H1 (cell line): ENCODE results near the gene ABI3BP. TPM values are rescaled to one million over a fixed set of nuclear protein-coding genes. Genes with fewer than 3 reads are reported as not detected.

Experiments
- CTCF ChIA-PET: fragments of 300-600 bp; sonication (Branson Sonifier 250); formaldehyde crosslinking; loops from one replicate; lab custom pipeline; 2021; ENCODE audit not compliant: partially characterized antibody; lab: Charles Lee
- POLR2A ChIA-PET: fragments of 300-600 bp; sonication (Branson Sonifier 250); formaldehyde crosslinking; loops from one replicate; lab custom pipeline; 2021; ENCODE audit warnings: inconsistent platforms; ENCODE audit not compliant: partially characterized antibody; lab: Charles Lee
- DNase-seq, 2 experiments: peaks; one replicate each; pipeline versions ENCODE4 v3.0.0 to v3.0.0-alpha.2; 2010 to 2022; ENCODE audit warnings: low spot score in 2 of 2, low read depth in 1 of 2, mixed read lengths in 1 of 2
- FAIRE-seq: peaks from 2 replicates; lab custom pipeline; 2011; peaks lifted over from hg19 to GRCh38; lab: Jason Lieb, UNC
- H2AFZ ChIP-seq: 2 replicates; pipeline ENCODE4 v1.8.1; 2012; ENCODE audit warnings: low read length, inconsistent platforms
- H2AK5ac ChIP-seq: 2 replicates; pipeline ENCODE4 v1.6.1; 2013; ENCODE audit warnings: low read depth, low read length
- H2BK120ac ChIP-seq: replicated peaks from 2 replicates; pipeline ENCODE3; 2013; ENCODE audit warnings: low read depth, low read length, inconsistent platforms
- H2BK12ac ChIP-seq: 2 replicates; pipeline ENCODE4 v1.6.1; 2013; ENCODE audit warnings: low read depth, low read length
- H2BK15ac ChIP-seq: 2 replicates; pipeline ENCODE4 v1.6.1; 2013; ENCODE audit warnings: low read length
- H2BK20ac ChIP-seq: 2 replicates; pipeline ENCODE4 v1.6.1; 2013; ENCODE audit warnings: low read length
- H2BK5ac ChIP-seq: 2 replicates; pipeline ENCODE4 v1.6.1; 2013; ENCODE audit warnings: low read depth, low read length
- H3K14ac ChIP-seq: 2 replicates; pipeline ENCODE4 v1.6.1; 2013; ENCODE audit warnings: inconsistent platforms; ENCODE audit not compliant: insufficient read length
- H3K18ac ChIP-seq: 2 replicates; pipeline ENCODE4 v1.6.1; 2013; ENCODE audit warnings: low read length; ENCODE audit errors: extremely low read depth
- H3K23ac ChIP-seq: 2 replicates; pipeline ENCODE4 v1.6.1; 2013; ENCODE audit warnings: inconsistent platforms; ENCODE audit not compliant: insufficient read length
- H3K23me2 ChIP-seq: 2 replicates; pipeline ENCODE4 v1.6.1; 2013; ENCODE audit warnings: low read depth, low read length
- H3K27ac ChIP-seq: 2 replicates; pipeline ENCODE4 v1.6.1; 2011; ENCODE audit warnings: low read depth, low read length, inconsistent platforms
- H3K27me3 ChIP-seq, 4 experiments: replicated peaks in 1 of 4; 1 replicate in 1 of 4; 2 replicates in 3 of 4; pipeline versions ENCODE4 v1.6.1 to v1.8.1; 2011 to 2013; ENCODE audit warnings: low read length in 3 of 4, mild to moderate bottlenecking in 3 of 4, inconsistent platforms in 2 of 4, mixed read lengths in 2 of 4, moderate library complexity in 1 of 4; ENCODE audit not compliant: control insufficient read depth in 3 of 4, insufficient read depth in 3 of 4; ENCODE audit errors: extremely low read depth in 1 of 4
- H3K36me3 ChIP-seq, 4 experiments: 2 replicates each; pipeline versions ENCODE4 v1.6.1 to v1.8.1; 2011 to 2013; ENCODE audit warnings: mild to moderate bottlenecking in 4 of 4, low read length in 3 of 4, moderate library complexity in 2 of 4, control low read depth in 1 of 4, inconsistent platforms in 1 of 4; ENCODE audit not compliant: insufficient read depth in 4 of 4, control insufficient read depth in 2 of 4
- H3K4ac ChIP-seq: replicated peaks from 2 replicates; pipeline ENCODE3; 2013; ENCODE audit warnings: low read length, low read depth, mixed read lengths, inconsistent platforms; ENCODE audit not compliant: insufficient read length
- H3K4me1 ChIP-seq, 4 experiments: replicated peaks in 1 of 4; 1 replicate in 1 of 4; 2 replicates in 3 of 4; pipeline versions ENCODE4 v1.6.1 to v1.8.1; 2011 to 2013; ENCODE audit warnings: low read length in 3 of 4, inconsistent platforms in 2 of 4, mixed read lengths in 1 of 4; ENCODE audit not compliant: insufficient read depth in 4 of 4, control insufficient read depth in 3 of 4
- H3K4me2 ChIP-seq, 2 experiments: 2 replicates each; pipeline versions ENCODE4 v1.6.1 to v1.8.1; 2011 to 2013; ENCODE audit warnings: low read depth in 2 of 2, low read length in 2 of 2, control low read depth in 1 of 2, inconsistent platforms in 1 of 2, mild to moderate bottlenecking in 1 of 2; ENCODE audit not compliant: insufficient read depth in 1 of 2
- H3K4me3 ChIP-seq, 4 experiments: fragments of 200-600, 300-600 bp in 1 of 4; sonication (generic), shearing (Covaris generic), sonication (Bioruptor Twin) in 1 of 4; 2 replicates each; pipeline versions ENCODE4 v1.5.1 to v1.8.1; 2011 to 2016; ENCODE audit warnings: low read length in 4 of 4, low read depth in 3 of 4, control low read depth in 2 of 4, inconsistent platforms in 2 of 4, mild to moderate bottlenecking in 2 of 4, mixed read lengths in 1 of 4, moderate library complexity in 1 of 4; ENCODE audit not compliant: insufficient read depth in 2 of 4; ENCODE audit errors: extremely low read depth in 1 of 4
- H3K56ac ChIP-seq: replicated peaks from 2 replicates; pipeline ENCODE3; 2013; ENCODE audit warnings: low read depth, mild to moderate bottlenecking, mixed read lengths, low read length, inconsistent platforms; ENCODE audit not compliant: insufficient read length
- H3K79me1 ChIP-seq: 2 replicates; pipeline ENCODE4 v1.6.1; 2013; ENCODE audit warnings: low read depth, low read length, control low read depth
- H3K79me2 ChIP-seq, 2 experiments: 2 replicates each; pipeline versions ENCODE4 v1.6.1 to v1.8.1; 2012 to 2013; ENCODE audit warnings: low read length in 2 of 2, mild to moderate bottlenecking in 2 of 2, inconsistent platforms in 1 of 2; ENCODE audit not compliant: insufficient read depth in 2 of 2, control insufficient read depth in 1 of 2
- H3K9ac ChIP-seq, 4 experiments: replicated peaks in 1 of 4; 1 replicate in 1 of 4; 2 replicates in 3 of 4; pipeline versions ENCODE4 v1.6.1 to v1.8.1; 2011 to 2013; ENCODE audit warnings: low read depth in 3 of 4, low read length in 3 of 4, control low read depth in 2 of 4, mild to moderate bottlenecking in 2 of 4, moderate library complexity in 2 of 4, inconsistent platforms in 1 of 4; ENCODE audit errors: extremely low read depth in 1 of 4
- H3K9me3 ChIP-seq, 2 experiments: 2 replicates each; pipeline versions ENCODE4 v1.6.1 to v1.8.1; 2012 to 2013; ENCODE audit warnings: mild to moderate bottlenecking in 2 of 2, moderate library complexity in 2 of 2, control low read depth in 1 of 2, inconsistent platforms in 1 of 2, low read depth in 1 of 2, low read length in 1 of 2, mixed read lengths in 1 of 2; ENCODE audit not compliant: insufficient read depth in 2 of 2
- H4K20me1 ChIP-seq, 2 experiments: replicated peaks in 1 of 2; 2 replicates each; pipeline versions ENCODE3 to v1.8.1; 2011 to 2013; ENCODE audit warnings: inconsistent platforms in 2 of 2, low read length in 2 of 2, mild to moderate bottlenecking in 1 of 2; ENCODE audit not compliant: insufficient read depth in 2 of 2, control insufficient read depth in 1 of 2
- H4K5ac ChIP-seq: 2 replicates; pipeline ENCODE4 v1.6.1; 2013; ENCODE audit warnings: low read length, low read depth, mixed read lengths, inconsistent platforms; ENCODE audit not compliant: insufficient read length
- H4K8ac ChIP-seq: 2 replicates; pipeline ENCODE4 v1.8.0; 2013; ENCODE audit warnings: mild to moderate bottlenecking, moderate library complexity, low read length, inconsistent platforms; ENCODE audit not compliant: insufficient read depth; ENCODE audit errors: extremely low read depth
- H4K91ac ChIP-seq: replicated peaks from 2 replicates; pipeline ENCODE3; 2013; ENCODE audit warnings: low read length, mixed read lengths, inconsistent platforms; ENCODE audit not compliant: insufficient read length
- PHF8 ChIP-seq: fragments of 200-600 bp; sonication (generic); conservative IDR thresholded peaks from 2 replicates; pipeline ENCODE4 v1.7.1; 2012; ENCODE audit warnings: low read depth, mild to moderate bottlenecking, inconsistent platforms, low read length, moderate library complexity
- WGBS, 2 experiments: shearing (Covaris generic) in 1 of 2; methylation state at CpG; one replicate each; pipeline versions ENCODE4 v1.1.6 to v1.1.7; 2013 to 2015; ENCODE audit warnings: low lambda C conversion rate in 2 of 2, mixed read lengths in 2 of 2, inconsistent platforms in 1 of 2, low coverage in 1 of 2, missing lambda C conversion rate in 1 of 2; ENCODE audit not compliant: insufficient replicate concordance in 2 of 2, insufficient coverage in 1 of 2, insufficient read length in 1 of 2; ENCODE audit errors: extremely low coverage in 1 of 2, missing lambda C conversion rate in 1 of 2; 5-methylcytosine and 5-hydroxymethylcytosine counted together
- long read RNA-seq, 2 experiments: library from RNA in 1 of 2; library from capped mRNA in 1 of 2; stranded (forward); transcript quantifications; one replicate each; pipeline ENCODE4 v2.0.0, GENCODE V29; 2021; ENCODE audit warnings: inconsistent platforms in 1 of 2
- polyA minus RNA-seq, 3 experiments: library from RNA; depleted of rRNA, polyadenylated mRNA; stranded (reverse); fragments of >200 nt; gene quantifications; 1 replicate in 2 of 3; 2 replicates in 1 of 3; pipeline ENCODE4 v1.2.3, GENCODE V29; 2011
- polyA plus RNA-seq, 7 experiments: library from polyadenylated mRNA; depleted of rRNA in 3 of 7; stranded (reverse) in 5 of 7; unstranded in 2 of 7; fragments of >200 nt in 5 of 7; fragments of 200-250 nt in 2 of 7; gene quantifications; 1 replicate in 5 of 7; 2 replicates in 1 of 7; 4 replicates in 1 of 7; pipeline versions ENCODE4 v1.2.1 to v1.2.3, GENCODE V29; 2011 to 2013; ENCODE audit warnings: missing spikeins in 2 of 7, mixed read lengths in 2 of 7
- total RNA-seq: library from RNA; stranded (reverse); fragmentation: NEBNext Ultra II Directional; extraction: Animal tissue kit (Norgen Biotek cat#: 25700); gene quantifications from 2 replicates; pipeline ENCODE4 v1.2.1, GENCODE V29; 2021

The ABI3BP gene
- total RNA-seq (0.32 TPM in 1 of 2 replicates, not detected in the other), polyA plus RNA-seq (2011; rRNA removed) (0.08 TPM in 1 of 2 replicates, not detected in the other), polyA minus RNA-seq (2011; rRNA and poly(A)+ RNA removed) (not detected in 2 replicates)
- polyA plus RNA-seq (2011; cell fraction: cytosol; rRNA removed): 0.06 TPM
- 0.03 TPM for polyA plus RNA-seq (2011; cell fraction: nucleus; rRNA removed)
- 0.15 to 0.28 TPM in 2 of 4 replicates, not detected in the others for polyA plus RNA-seq (2012, experiment 1 of 2)
- polyA plus RNA-seq (2012, experiment 2 of 2): 0.07 TPM
- 0.16 TPM for polyA plus RNA-seq (2013, experiment 1 of 2)
- polyA plus RNA-seq (2013, experiment 2 of 2): 0.13 TPM
- not detected for polyA minus RNA-seq (2011; cell fraction: cytosol; rRNA and poly(A)+ RNA removed)
- polyA minus RNA-seq (2011; cell fraction: nucleus; rRNA and poly(A)+ RNA removed): not detected
- long read RNA-seq, experiment 1: 0 reads
- long read RNA-seq, experiment 2, partial matches to known transcripts: 1 of 1 reads
- long read RNA-seq, experiment 2, other reads (novel, unspliced or antisense): 0 of 1 reads

GRCh38 chr3:100993309-100993708 is at the start of gene ABI3BP:
TSS of gene ABI3BP (minus strand) at chr3:100993421. CDS start at chr3:100993384, 37 bp downstream.
- Histone ChIP-seq H3K27ac (no peak within 1 kb of the TSS), H3K36me3 (no peaks in the 10 kb centered on the region), H3K23ac (no peak within 1 kb of the TSS), H2BK15ac (no peak within 1 kb of the TSS), H3K4me2 (no peak within 1 kb of the TSS), H3K4me1 (no peaks in the 10 kb centered on the region), H3K79me1 (no peaks in the 10 kb centered on the region), H2BK12ac (no peak within 1 kb of the TSS), H3K23me2 (no peaks in the 10 kb centered on the region), H3K79me2 (no peaks in the 10 kb centered on the region), H2AFZ (peak within 1 kb of the TSS; percentile 84), H2BK5ac (no peak within 1 kb of the TSS), H2BK20ac (no peak within 1 kb of the TSS), H4K20me1 (no peaks in the 10 kb centered on the region), H2AK5ac (no peak within 1 kb of the TSS), H3K9me3 (no peaks in the 10 kb centered on the region), H3K4ac (no peak within 1 kb of the TSS), H4K8ac (no peak within 1 kb of the TSS), H2BK120ac (no peak within 1 kb of the TSS), H4K91ac (no peak within 1 kb of the TSS), H3K56ac (no peak within 1 kb of the TSS), H3K14ac (no peak within 1 kb of the TSS), H3K4me3 (no peak within 1 kb of the TSS), H4K5ac (no peak within 1 kb of the TSS), H3K18ac (no peak within 1 kb of the TSS), H3K27me3 (no peaks in the 10 kb centered on the region), H3K9ac (no peak within 1 kb of the TSS)
- CTCF ChIA-PET: interaction anchor here (0.7 kb wide), 1 partner anchor 25 kb away, joined by 3 read pairs; no protein-coding TSS in a partner anchor
- POLR2A ChIA-PET: no interaction called here
- FAIRE-seq: no peak
- DNase-seq: no peak
- no peak for TF ChIP-seq PHF8
- WGBS, 2 experiments: 82% methylated on average over 5 of the region's 5 CpGs; no CpG with 5 or more reads in 1 of the 2 experiments
